LHCN-M2 (cell line): ENCODE measurements around the gene TOP3B. TPM values are rescaled to one million over a fixed set of nuclear protein-coding genes. Genes with fewer than 3 reads are reported as not detected.

Source experiments
- DNase-seq: peaks from one replicate; pipeline ENCODE4 v3.0.0-alpha.2; 2012; ENCODE audit warnings: low read depth
- total RNA-seq: library from RNA; depleted of rRNA; stranded (reverse); fragments of >200 nt; gene quantifications from 2 replicates; pipeline ENCODE4 v1.2.3, GENCODE V29; 2014

The TOP3B gene
- total RNA-seq, 1 experiment from 2014 or later = 27.4 TPM

GRCh38 chr22:21963286-21963685, 19.3 kb downstream of the TOP3B start:
- DNase-seq = no peak

GRCh38 chr22:21962655-21962949, 20.0 kb downstream of the TOP3B start:
- no peak for DNase-seq

GRCh38 chr22:21961886-21962654, 20.5 kb downstream of the TOP3B start:
- DNase-seq = peak; percentile 54

DNA sequence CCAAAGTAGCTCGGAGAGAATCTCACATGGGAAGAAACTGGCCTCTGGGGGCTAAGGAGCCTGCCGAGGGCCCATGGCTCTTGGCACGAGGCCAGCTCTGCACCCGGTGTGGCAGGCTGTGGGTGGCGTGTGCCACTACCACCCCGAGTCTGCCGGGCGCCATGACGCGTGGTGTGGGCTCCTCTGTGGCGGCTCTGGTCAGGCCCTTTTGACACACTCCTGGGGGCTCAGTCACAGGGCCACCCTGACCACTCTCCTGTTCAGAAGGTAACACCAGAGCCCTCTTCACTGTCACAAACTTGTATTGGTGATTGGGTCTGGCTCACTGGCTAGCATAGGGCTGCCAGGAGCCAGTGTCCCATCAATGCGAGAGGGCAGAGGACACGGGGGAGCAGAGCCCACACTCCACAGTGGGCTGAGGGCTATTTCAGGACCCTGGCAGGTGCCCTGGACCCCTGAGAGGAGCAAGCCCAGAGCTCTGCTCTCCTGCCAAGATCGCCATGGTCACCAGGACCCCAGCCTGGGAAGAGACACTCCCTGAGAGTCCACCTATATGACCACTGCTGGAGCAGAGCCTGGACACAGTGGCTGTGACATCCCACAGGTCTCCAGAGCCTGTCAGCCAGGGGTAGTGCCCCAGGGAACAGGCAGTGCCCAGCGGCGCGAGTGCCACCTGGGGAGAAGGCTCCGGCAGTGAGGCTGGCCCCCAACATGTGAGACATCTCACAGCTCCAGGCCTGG, 21.3 kb downstream of the TOP3B start:
- DNase-seq = no peak

DNA sequence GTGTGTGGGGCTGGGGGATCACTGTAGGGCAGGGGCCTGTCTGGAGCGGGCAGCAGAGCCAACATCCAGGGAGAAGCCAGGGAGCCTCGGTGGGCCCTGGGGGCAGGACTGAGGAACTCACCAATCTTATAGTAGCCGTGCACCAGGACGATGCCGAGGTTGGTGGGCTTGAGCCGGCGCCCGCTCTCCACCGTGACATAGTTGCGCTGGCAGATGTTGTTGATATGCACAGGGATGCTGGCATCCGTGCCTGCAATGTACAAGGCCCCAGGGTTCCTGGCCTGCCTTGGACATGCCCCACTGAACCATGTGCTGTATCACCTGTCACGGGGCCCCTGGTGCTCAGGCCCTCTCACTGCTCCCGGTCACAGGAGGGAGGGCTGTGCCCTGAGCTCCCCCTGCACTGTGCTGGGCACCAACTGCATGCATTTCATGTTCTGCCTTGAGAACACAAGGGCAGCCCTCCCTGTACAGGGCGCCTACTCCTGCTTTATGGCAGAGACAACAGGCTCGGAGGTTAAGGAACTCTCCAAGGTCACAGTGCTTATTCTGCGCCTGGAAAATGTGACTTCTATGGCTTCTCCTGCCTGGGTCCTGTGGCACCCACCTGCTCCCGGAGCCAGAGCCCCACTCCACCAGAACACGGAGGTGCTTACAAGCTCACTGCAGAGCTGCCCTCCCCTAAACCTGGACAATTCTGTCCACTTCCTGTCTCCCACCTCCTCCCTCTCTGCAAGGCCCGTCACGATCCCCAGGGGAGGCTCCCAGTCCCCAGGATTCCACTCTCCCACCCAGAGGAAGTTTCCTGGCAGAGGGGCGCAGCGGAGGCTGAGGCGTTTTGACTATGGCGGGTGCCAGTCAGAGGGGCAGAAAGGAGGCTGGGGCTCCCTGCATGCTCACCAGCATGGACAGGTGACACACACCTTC, 22.1 kb downstream of the TOP3B start:
- no peak for DNase-seq

- DNase-seq = no peak
Measured at GRCh38 chr22:21959274-21960074, 23.1 kb downstream of the TOP3B start.

DNA sequence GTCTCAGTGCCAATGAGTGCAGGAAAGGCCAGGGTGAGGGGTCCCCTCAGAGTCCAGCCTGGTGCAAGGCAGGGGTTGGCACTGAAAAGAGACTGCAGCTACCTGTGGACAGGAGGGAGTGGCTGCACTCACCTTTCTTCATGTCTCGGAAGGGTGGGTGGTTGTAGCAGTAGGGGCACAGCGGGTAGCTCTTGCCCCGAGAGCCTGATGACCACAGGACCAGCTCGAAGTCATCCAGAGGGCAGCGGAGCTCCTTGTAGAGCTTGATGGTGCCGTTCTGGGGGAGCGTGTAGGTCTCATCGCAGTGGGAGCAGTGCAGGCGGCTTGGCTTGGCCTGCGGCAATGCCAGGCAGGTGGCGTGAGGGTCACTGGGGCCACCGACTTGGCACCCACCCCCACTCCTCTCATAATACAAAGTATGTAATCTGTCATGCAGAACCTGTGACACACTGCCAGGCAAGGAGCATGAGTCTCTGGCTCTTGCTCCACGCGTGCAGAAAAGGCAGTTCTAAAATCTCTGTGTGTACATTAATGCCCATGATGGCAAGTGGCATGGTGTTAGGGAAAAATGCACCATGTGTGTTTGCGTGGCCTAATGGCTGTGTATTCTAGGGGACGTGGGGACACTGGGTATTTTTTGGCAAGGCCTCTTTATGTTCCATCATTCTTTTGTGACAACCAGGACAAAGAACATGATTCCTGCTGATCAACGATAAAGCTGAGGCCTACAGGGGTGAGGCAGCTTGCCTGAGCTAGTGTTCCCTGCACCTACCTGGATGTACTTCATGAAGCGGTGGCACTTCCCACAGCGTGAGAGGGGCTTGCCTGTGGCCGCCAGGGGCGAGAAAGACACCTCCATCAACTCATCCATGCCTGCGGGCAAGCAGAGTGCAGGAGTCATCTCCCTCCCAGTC, 24.0 kb downstream of the TOP3B start:
- DNase-seq = no peak

DNA sequence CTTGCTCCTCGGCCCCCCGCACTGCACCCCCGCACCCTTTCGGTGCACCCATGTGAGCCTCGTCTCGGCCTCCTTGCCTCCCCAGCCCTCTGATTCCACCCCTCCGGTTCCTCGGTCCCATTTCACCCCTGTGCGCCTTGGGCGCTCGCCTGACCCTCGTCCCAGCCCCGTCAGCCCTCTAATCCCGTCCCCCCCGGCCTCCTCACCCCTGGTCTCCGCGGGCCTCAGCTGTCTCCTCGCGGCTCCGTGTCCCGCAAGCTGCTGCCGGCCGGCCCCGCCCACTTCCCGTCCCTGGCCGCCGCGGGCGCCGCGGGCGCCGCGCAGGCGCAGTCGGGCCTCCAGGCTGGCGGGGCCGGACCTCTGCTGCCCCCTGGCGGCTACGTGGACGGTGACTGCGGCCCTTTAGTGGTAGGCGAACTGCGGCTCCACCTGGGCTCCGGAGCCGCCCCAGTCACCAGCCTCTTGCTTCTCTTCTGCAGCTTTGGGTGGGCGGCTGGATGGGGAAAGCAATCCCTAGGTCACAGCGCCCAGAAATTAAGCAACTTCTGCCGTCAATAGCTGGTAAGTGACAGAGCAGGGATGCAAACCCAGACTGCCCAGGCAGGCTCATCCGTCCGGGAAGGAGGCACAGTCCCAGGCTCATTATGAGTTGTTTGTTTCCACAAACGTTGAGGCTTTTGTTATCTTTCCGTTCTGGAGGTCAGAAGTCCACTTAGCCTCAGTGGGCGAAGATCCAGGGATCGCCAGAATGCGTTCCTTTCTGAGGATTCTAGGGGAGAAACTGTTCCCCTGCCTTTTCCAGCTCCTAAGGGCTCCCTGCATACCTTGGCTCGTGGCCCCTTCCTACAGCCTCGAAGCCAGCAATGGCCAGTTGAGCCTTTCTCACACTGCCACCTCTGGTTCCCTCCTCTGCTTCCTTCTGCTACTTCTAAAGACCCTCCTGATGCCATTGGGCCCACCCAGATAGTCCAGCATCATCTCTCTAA, 29.7 kb downstream of the TOP3B start, which contains the start of gene PPM1F:
TSS of gene PPM1F (minus strand) at position 263 of the 986 bp plus-strand sequence. CDS start 6,800 bp downstream, outside the sequence.
- DNase-seq = peak; percentile 75

- DNase-seq = peak; percentile 65
Measured at GRCh38 chr22:21951931-21952465, 30.6 kb downstream of the TOP3B start.

- DNase-seq = no peak
Measured at GRCh38 chr22:21951062-21951461, 31.5 kb downstream of the TOP3B start.

DNA sequence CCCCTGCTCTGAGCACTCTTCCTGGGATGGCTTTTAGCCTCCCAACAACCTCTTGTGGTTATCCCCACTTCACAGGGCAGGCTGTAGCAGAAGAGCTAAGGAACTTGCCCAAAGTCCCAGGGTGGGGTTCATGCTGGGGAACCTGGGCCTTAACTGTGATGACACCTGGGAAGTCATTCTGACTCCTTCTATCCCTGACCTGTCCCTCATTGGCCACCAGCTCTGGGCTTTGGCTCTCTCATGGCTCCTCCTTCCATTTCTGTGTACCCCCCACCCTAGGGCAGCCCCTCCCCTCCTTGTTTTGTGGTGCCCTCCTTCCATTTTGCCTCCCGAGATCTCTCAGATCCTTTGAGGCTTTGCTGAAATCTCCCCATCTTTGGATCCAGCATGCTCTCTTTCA, 32.6 kb downstream of the TOP3B start:
- no peak for DNase-seq

- DNase-seq = no peak
Measured at GRCh38 chr22:21949569-21949918, 33.0 kb downstream of the TOP3B start.

DNA sequence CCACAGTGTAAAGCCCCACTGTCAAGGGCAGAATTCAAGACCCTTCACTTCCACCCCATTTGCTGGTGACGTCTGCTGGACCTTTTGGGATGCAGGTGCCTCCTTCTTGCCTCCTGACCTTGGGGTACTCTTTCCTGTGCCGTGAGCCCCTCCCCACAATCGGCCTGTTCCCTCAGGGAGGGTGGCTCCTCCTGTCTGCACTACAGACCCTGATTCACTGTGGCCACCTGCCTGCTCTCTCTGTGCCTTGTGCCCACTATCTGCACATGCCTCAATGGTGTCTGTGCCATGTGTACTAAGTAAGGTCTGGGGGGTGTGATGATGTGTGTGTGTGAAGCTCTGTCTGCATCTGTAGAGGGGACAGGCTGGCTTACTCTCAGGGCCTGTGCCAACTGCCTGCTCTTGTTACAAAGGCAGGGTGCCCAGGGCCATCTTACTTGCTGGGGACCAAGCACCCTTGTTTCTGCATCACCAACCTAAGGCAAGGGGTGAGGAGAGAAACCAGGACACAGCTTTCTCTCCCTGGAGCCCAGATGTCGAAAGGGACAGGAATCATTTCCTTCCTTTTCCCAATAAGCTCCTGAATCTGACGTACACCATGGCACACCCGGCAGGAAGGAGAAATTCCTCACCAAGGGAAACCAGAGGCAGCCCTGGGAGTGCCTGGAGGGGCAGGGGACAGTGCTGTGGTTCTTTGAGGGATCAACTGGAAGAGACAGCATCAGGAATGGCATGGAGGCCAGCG, 33.6 kb downstream of the TOP3B start:
- DNase-seq = no peak

DNA sequence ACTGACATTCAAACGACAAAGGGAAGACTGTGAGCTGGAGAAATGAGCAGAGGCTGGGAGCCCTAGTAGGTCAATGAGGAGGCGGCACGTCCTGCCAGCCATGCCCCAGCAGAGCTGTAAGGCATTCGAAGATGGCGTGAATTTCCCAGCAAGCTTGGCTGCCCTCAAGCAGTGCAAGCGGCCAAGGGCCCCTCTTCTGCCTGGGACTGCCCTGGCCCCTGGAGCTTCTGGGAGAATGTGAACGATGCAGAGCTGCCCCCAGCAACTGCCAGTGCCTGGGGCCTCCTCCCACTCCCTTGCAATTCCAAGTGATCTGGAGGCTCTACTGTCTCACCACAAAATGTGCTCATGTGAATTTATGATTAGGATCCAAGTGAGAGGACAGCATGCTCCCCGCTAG, 34.2 kb downstream of the TOP3B start:
- no peak for DNase-seq

DNA sequence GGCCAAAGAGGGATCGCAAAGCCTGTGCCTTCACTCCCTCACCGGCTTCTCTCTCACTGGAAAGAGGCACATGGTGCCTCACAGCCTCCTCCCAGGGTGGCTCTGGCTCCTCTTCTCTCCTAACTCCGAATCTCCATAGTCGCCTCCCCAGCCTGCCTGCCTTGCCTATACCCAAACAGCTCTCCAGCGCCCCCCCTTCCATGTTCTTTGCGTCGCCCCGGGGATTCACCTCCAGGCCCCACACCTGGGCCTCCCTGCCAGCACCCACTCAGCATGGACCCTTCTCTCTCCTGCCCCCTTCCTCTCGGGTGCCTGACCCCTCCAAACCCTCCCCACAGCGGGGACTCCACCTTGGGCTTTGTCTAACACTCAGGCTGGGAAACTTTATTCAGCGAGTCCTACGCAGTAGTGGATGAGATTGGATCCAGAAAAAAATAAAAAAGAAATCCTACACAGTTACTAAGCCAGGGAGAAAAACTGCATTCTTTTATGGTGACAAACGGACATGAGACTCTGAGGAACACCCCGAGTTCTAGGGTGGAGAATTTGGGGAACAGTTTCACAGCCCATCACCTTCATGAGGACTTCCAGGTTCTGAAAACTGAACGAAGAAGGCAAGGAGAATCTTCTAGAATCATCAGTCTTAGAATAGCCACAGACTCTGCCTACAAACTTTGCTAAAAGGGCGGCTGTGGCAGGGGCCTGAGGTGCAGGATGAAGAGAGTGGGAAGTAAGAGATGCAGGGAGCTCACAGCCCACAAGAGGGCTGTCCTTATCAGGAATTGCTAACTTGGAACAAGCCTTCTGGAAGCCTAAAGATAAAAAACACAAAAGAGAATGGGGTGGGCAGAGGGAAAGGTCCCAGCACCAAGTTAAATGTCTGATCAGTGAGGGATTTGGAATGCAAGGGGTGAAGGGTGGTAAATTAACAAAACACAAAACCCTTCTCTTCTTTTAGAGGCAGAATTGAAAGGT, 35.3 kb downstream of the TOP3B start:
- peak; percentile 72 for DNase-seq

GRCh38 chr22:21946262-21946925, 36.2 kb downstream of the TOP3B start:
- DNase-seq = no peak
